Adrenal gland (tissue), 5 donors: ENCODE measurements around the gene PRPF6.

Experiments used
- POLR2A ChIP-seq, 2 donors: fragments of 450-650 bp; IDR thresholded peaks; one replicate each; pipeline ENCODE4 v1.6.1; 2017; ENCODE audit warnings: antibody characterized with exemption in 2 of 2, mild to moderate bottlenecking in 2 of 2, moderate library complexity in 1 of 2
- TF ChIP-seq, protein P1 (sequence below), 6 experiments: fragments of 450-650 bp in 4 of 6; fragments of 200-600 bp in 2 of 6; sonication (generic) in 1 of 6; IDR thresholded peaks; 1 replicate in 5 of 6; 2 replicates in 1 of 6; pipeline versions ENCODE4 v1.5.1 to v1.8.0; 2016 to 2021; ENCODE audit warnings: antibody characterized with exemption in 6 of 6, mild to moderate bottlenecking in 2 of 6, moderate library complexity in 1 of 6
- donor health status: DM: no; HTN: no; CAD: no.

GRCh38 chr20:63961664-63962425 lies 19.1 kb upstream of the PRPF6 start:
- TF ChIP-seq, protein P1, sequence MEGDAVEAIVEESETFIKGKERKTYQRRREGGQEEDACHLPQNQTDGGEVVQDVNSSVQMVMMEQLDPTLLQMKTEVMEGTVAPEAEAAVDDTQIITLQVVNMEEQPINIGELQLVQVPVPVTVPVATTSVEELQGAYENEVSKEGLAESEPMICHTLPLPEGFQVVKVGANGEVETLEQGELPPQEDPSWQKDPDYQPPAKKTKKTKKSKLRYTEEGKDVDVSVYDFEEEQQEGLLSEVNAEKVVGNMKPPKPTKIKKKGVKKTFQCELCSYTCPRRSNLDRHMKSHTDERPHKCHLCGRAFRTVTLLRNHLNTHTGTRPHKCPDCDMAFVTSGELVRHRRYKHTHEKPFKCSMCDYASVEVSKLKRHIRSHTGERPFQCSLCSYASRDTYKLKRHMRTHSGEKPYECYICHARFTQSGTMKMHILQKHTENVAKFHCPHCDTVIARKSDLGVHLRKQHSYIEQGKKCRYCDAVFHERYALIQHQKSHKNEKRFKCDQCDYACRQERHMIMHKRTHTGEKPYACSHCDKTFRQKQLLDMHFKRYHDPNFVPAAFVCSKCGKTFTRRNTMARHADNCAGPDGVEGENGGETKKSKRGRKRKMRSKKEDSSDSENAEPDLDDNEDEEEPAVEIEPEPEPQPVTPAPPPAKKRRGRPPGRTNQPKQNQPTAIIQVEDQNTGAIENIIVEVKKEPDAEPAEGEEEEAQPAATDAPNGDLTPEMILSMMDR (IDR thresholded peaks at IDR 0.05), result no peak
- TF ChIP-seq POLR2A (IDR thresholded peaks at IDR 0.05), result no peak
